ENCODE data around the gene ASB18. TPM values are rescaled to one million over a fixed set of nuclear protein-coding genes. Genes with fewer than 3 reads are reported as not detected.
A peak's percentile ranks its signal among the peaks of the same experiment; 100 is the strongest.

ASB18 gene
- total RNA-seq, 1 experiment from 2014 or later: not detected

GRCh38 chr2:236169151-236169721, 95.0 kb downstream of the ASB18 start:
- POLR2A ChIA-PET: no interaction called here
- Mint-ChIP-seq H3K9me3 (no peaks in the 10 kb centered on the region), H3K4me1 (peaks cover 65% of the 10 kb centered on the region), H3K4me3 (peak overlapping the region; percentile 71), H3K27me3 (ENCODE audit: low read depth) (peaks cover 88% of the 10 kb centered on the region), H3K36me3 (peaks cover 7% of the 10 kb centered on the region), H3K27ac (no peak overlapping the region; the same call in 1 of the 2 replicates)
- ATAC-seq: 0 out of 2 replicates have a peak, but pooled peaks have one; percentile 3
- TF ChIP-seq NFATC4 (CRISPR knock-in tag; IDR thresholded peaks at IDR 0.05): no peak
- TF ChIP-seq, protein P1, sequence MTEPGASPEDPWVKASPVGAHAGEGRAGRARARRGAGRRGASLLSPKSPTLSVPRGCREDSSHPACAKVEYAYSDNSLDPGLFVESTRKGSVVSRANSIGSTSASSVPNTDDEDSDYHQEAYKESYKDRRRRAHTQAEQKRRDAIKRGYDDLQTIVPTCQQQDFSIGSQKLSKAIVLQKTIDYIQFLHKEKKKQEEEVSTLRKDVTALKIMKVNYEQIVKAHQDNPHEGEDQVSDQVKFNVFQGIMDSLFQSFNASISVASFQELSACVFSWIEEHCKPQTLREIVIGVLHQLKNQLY (CRISPR knock-in tag; IDR thresholded peaks at IDR 0.05): no peak
- no peak for TF ChIP-seq FOXJ3 (CRISPR knock-in tag; IDR thresholded peaks at IDR 0.05; ENCODE audit: borderline replicate concordance)
- no peak for TF ChIP-seq KAT7 (CRISPR knock-in tag; IDR thresholded peaks at IDR 0.05; ENCODE audit: borderline replicate concordance)
- TF ChIP-seq AR (CRISPR knock-in tag; IDR thresholded peaks at IDR 0.05): no peak
- TF ChIP-seq NFE2L1 (CRISPR knock-in tag; IDR thresholded peaks at IDR 0.05): no peak
- TF ChIP-seq CREB1 (CRISPR knock-in tag; IDR thresholded peaks at IDR 0.05): no peak
- DNase-seq (ENCODE audit: low spot score): peak; percentile 62
- CTCF ChIA-PET: interaction anchor here (1.0 to 3.5 kb wide), 6 partner anchors 9 to 232 kb away, joined by 3 to 35 read pairs (median 8); no protein-coding TSS in a partner anchor

- peak; percentile 35 for ATAC-seq
- ChIA-PET CTCF (interaction anchor here (0.8 to 2.5 kb wide), 7 partner anchors 8 to 389 kb away, joined by 3 to 35 read pairs (median 5); no protein-coding TSS in a partner anchor), POLR2A (interaction anchor here (1.0 kb wide), 1 partner anchor 9 kb away, joined by 4 read pairs; no protein-coding TSS in a partner anchor)
- H3K9me3 Mint-ChIP-seq: no peaks in the 10 kb centered on the region
- peak within 1 kb of the TSS; percentile 71 for H3K4me3 Mint-ChIP-seq
- H3K4me1 Mint-ChIP-seq: peaks cover 57% of the 10 kb centered on the region
- peaks cover 86% of the 10 kb centered on the region for H3K27me3 Mint-ChIP-seq (ENCODE audit: low read depth)
- H3K36me3 Mint-ChIP-seq: peaks cover 7% of the 10 kb centered on the region
- peak; percentile 90 for DNase-seq (ENCODE audit: low spot score)
- no peak within 1 kb of the TSS for H3K27ac Mint-ChIP-seq
- no peak for TF ChIP-seq ZNF396 (CRISPR knock-in tag; IDR thresholded peaks at IDR 0.05; ENCODE audit: borderline replicate concordance)
- TF ChIP-seq ARID4B (CRISPR knock-in tag; IDR thresholded peaks at IDR 0.05; ENCODE audit: borderline replicate concordance): peak; percentile 76; the same call in 1 of the 2 replicates
- TF ChIP-seq NFYB (CRISPR knock-in tag; conservative IDR thresholded peaks at IDR 0.05; ENCODE audit: low read depth): peak; percentile 73
- TF ChIP-seq ERG (CRISPR knock-in tag; IDR thresholded peaks at IDR 0.05): no peak
- no peak for TF ChIP-seq MXD4 (CRISPR knock-in tag; IDR thresholded peaks at IDR 0.05; ENCODE audit: borderline replicate concordance)
- TF ChIP-seq, protein P2, sequence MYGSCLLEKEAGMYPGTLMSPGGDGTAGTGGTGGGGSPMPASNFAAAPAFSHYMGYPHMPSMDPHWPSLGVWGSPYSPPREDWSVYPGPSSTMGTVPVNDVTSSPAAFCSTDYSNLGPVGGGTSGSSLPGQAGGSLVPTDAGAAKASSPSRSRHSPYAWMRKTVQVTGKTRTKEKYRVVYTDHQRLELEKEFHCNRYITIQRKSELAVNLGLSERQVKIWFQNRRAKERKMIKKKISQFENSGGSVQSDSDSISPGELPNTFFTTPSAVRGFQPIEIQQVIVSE (CRISPR knock-in tag; IDR thresholded peaks at IDR 0.05; ENCODE audit: borderline replicate concordance): no peak
- TF ChIP-seq, protein P3, sequence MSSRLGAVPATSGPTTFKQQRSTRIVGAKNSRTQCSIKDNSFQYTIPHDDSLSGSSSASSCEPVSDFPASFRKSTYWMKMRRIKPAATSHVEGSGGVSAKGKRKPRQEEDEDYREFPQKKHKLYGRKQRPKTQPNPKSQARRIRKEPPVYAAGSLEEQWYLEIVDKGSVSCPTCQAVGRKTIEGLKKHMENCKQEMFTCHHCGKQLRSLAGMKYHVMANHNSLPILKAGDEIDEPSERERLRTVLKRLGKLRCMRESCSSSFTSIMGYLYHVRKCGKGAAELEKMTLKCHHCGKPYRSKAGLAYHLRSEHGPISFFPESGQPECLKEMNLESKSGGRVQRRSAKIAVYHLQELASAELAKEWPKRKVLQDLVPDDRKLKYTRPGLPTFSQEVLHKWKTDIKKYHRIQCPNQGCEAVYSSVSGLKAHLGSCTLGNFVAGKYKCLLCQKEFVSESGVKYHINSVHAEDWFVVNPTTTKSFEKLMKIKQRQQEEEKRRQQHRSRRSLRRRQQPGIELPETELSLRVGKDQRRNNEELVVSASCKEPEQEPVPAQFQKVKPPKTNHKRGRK (CRISPR knock-in tag; IDR thresholded peaks at IDR 0.05; ENCODE audit: borderline replicate concordance): no peak
- TF ChIP-seq ZNF281 (CRISPR knock-in tag; IDR thresholded peaks at IDR 0.05): peak; percentile 56; the same call in 1 of the 2 replicates
Observed at GRCh38 chr2:236168110-236169080, 95.8 kb downstream of the ASB18 start, which contains the start of gene GBX2. Gene GBX2 (minus strand): TSS chr2:236168386. CDS start chr2:236167971, 415 bp downstream.

All from WTC11 (cell line).